GM12892 (cell line): Measurements from ENCODE around the gene PLPP7. TPM values are rescaled to one million over a fixed set of nuclear protein-coding genes. Genes with fewer than 3 reads are reported as not detected.
A peak's percentile ranks its signal among the peaks of the same experiment; 100 is the strongest.
"Not testable (repeated sequence)": the region's sequence is repeated elsewhere in the genome, so short reads cannot be mapped to it uniquely, and the experiment has no call there.

ENCODE experiments used
- DNase-seq: peaks from one replicate; pipeline ENCODE4 v3.0.0; 2011; ENCODE audit not compliant: insufficient read length
- FAIRE-seq: peaks from 2 replicates; lab custom pipeline; 2011; peaks lifted over from hg19 to GRCh38; lab: Jason Lieb, UNC
- POLR2A ChIP-seq: IDR thresholded peaks from 2 replicates; pipeline ENCODE4 v1.6.1; 2011; ENCODE audit warnings: low read depth, low read length, control low read depth
- POLR2AphosphoS5 ChIP-seq: IDR thresholded peaks from 2 replicates; pipeline ENCODE4 v1.6.1; 2011; ENCODE audit warnings: low read depth, low read length, control low read depth
- TAF1 ChIP-seq: IDR thresholded peaks from 2 replicates; pipeline ENCODE4 v1.6.1; 2011; ENCODE audit warnings: low read depth, mild to moderate bottlenecking, control low read depth, low read length, borderline replicate concordance
- polyA plus RNA-seq: library from polyadenylated mRNA; unstranded; fragments of >200 nt; gene quantifications from one replicate; pipeline ENCODE4 v1.2.1, GENCODE V29; 2012; ENCODE audit warnings: missing spikeins, inconsistent platforms; ENCODE audit not compliant: missing spikeins

Gene PLPP7
- polyA plus RNA-seq, result not detected

GRCh38 chr9:131289301-131290035 is at the start of gene PLPP7:
TSS of gene PLPP7 (plus strand) at chr9:131289723. CDS start at chr9:131289998, 275 bp downstream.
- peak; percentile 80 for DNase-seq
- FAIRE-seq, result peak; percentile 77
- TF ChIP-seq POLR2AphosphoS5, result no peak
- TF ChIP-seq POLR2A, result no peak
- no peak for TF ChIP-seq TAF1

GRCh38 chr9:131240047-131240921 is 49.2 kb upstream of the PLPP7 start:
- FAIRE-seq, result no peak
- no peak for TF ChIP-seq POLR2A
- no peak for TF ChIP-seq TAF1
- TF ChIP-seq POLR2AphosphoS5, result no peak
- DNase-seq, result no peak

- DNase-seq, FAIRE-seq: not testable (repeated sequence)
These were observed 45.2 kb upstream of the PLPP7 start for GRCh38 chr9:131244331-131244730.

GRCh38 chr9:131246618-131247017 is 42.9 kb upstream of the PLPP7 start:
- DNase-seq, result no peak
- TF ChIP-seq TAF1 (no peak), POLR2AphosphoS5 (no peak)
- FAIRE-seq, result no peak

- no peak for DNase-seq
- TF ChIP-seq POLR2AphosphoS5 (no peak), TAF1 (no peak), POLR2A (no peak)
- FAIRE-seq, result peak; percentile 21
These were observed 37.4 kb upstream of the PLPP7 start for GRCh38 chr9:131252120-131252519.

- peak; percentile 87 for FAIRE-seq
- DNase-seq, result no peak
- TF ChIP-seq TAF1 (no peak), POLR2AphosphoS5 (no peak), POLR2A (no peak)
These were observed 35.5 kb upstream of the PLPP7 start for GRCh38 chr9:131253891-131254491.

- no peak for DNase-seq
- no peak for FAIRE-seq
- no peak for TF ChIP-seq POLR2A
- TF ChIP-seq POLR2AphosphoS5, result no peak
- no peak for TF ChIP-seq TAF1
These were observed 34.9 kb upstream of the PLPP7 start for GRCh38 chr9:131254626-131255025.

- peak; percentile 42 for FAIRE-seq
These were observed 33.8 kb upstream of the PLPP7 start for GRCh38 chr9:131255676-131256197.

GRCh38 chr9:131257266-131258025 is 32.1 kb upstream of the PLPP7 start:
- FAIRE-seq (no peak), DNase-seq (no peak)
- TF ChIP-seq POLR2AphosphoS5 (no peak), TAF1 (no peak)

More at GRCh38 chr9:131255676-131256197, 33.8 kb upstream of the PLPP7 start:
- DNase-seq, result no peak
- TF ChIP-seq TAF1 (no peak), POLR2AphosphoS5 (no peak)

- no peak for DNase-seq
- FAIRE-seq, result no peak
- no peak for TF ChIP-seq TAF1
- no peak for TF ChIP-seq POLR2AphosphoS5
- TF ChIP-seq POLR2A, result no peak
These were observed 31.3 kb upstream of the PLPP7 start for GRCh38 chr9:131258186-131258585.

- TF ChIP-seq POLR2A, result no peak
- TF ChIP-seq TAF1, result no peak
- TF ChIP-seq POLR2AphosphoS5, result no peak
- DNase-seq, result no peak
- no peak for FAIRE-seq
These were observed 30.7 kb upstream of the PLPP7 start for GRCh38 chr9:131258698-131259431.
